Common myeloid progenitor, CD34-positive (primary cell): ENCODE results near the gene BNIP5.

Experiments
- CTCF ChIA-PET: fragments of 350-600 bp; sonication (Branson Sonifier 250); formaldehyde crosslinking; loops from one replicate; lab custom pipeline; 2021; ENCODE audit warnings: antibody characterized with exemption; lab: Charles Lee
- POLR2A ChIA-PET: fragments of 350-600 bp; sonication (Branson Sonifier 250); formaldehyde crosslinking; loops from one replicate; lab custom pipeline; 2021; ENCODE audit warnings: antibody characterized with exemption; lab: Charles Lee
- DNase-seq, 3 donors: peaks; one replicate each; pipeline versions ENCODE4 v3.0.0 to v3.0.0-alpha.2; 2013
- H3K27ac ChIP-seq, 2 experiments: 1 replicate in 1 of 2; 2 replicates in 1 of 2; pipeline ENCODE4 v1.7.0; 2013; ENCODE audit warnings: inconsistent platforms in 2 of 2, low read length in 2 of 2, mild to moderate bottlenecking in 2 of 2, low read depth in 1 of 2, moderate library complexity in 1 of 2; ENCODE audit not compliant: severe bottlenecking in 2 of 2, insufficient read depth in 1 of 2, poor library complexity in 1 of 2
- H3K27me3 ChIP-seq, 5 experiments: replicated peaks in 2 of 5; 1 replicate in 3 of 5; 2 replicates in 2 of 5; pipeline versions ENCODE4 v1.6.1 to v1.7.0; 2013; ENCODE audit warnings: low read length in 4 of 5, mild to moderate bottlenecking in 2 of 5, moderate library complexity in 2 of 5, inconsistent platforms in 1 of 5; ENCODE audit not compliant: insufficient read depth in 5 of 5, control insufficient read depth in 4 of 5
- H3K36me3 ChIP-seq, 4 experiments: 1 replicate in 2 of 4; 2 replicates in 2 of 4; pipeline versions ENCODE4 v1.6.1 to v1.7.0; 2013; ENCODE audit warnings: low read length in 3 of 4, control low read depth in 1 of 4, mild to moderate bottlenecking in 1 of 4; ENCODE audit not compliant: control insufficient read depth in 4 of 4, insufficient read depth in 4 of 4
- H3K4me1 ChIP-seq, 4 experiments: 1 replicate in 3 of 4; 2 replicates in 1 of 4; pipeline versions ENCODE4 v1.6.1 to v1.7.1; 2013; ENCODE audit warnings: low read length in 3 of 4, mild to moderate bottlenecking in 3 of 4, control low read depth in 1 of 4, inconsistent platforms in 1 of 4, moderate library complexity in 1 of 4; ENCODE audit not compliant: control insufficient read depth in 4 of 4, insufficient read depth in 4 of 4; ENCODE audit errors: control extremely low read depth in 1 of 4
- H3K4me3 ChIP-seq, 7 experiments: 1 replicate in 4 of 7; 2 replicates in 3 of 7; pipeline versions ENCODE4 v1.5.1 to v1.7.0; 2013; ENCODE audit warnings: mild to moderate bottlenecking in 7 of 7, low read length in 6 of 7, moderate library complexity in 6 of 7, inconsistent platforms in 2 of 7, low read depth in 2 of 7, control low read depth in 1 of 7; ENCODE audit not compliant: insufficient read depth in 4 of 7, control insufficient read depth in 1 of 7; ENCODE audit errors: extremely low read depth in 1 of 7
- H3K9me3 ChIP-seq, 5 experiments: 1 replicate in 4 of 5; 2 replicates in 1 of 5; pipeline versions ENCODE4 v1.6.1 to v1.7.1; 2013; ENCODE audit warnings: low read length in 4 of 5, mild to moderate bottlenecking in 2 of 5, inconsistent platforms in 1 of 5, low read depth in 1 of 5, moderate library complexity in 1 of 5; ENCODE audit not compliant: control insufficient read depth in 4 of 5, insufficient read depth in 2 of 5; ENCODE audit errors: control extremely low read depth in 1 of 5
- WGBS: methylation state at CpG from one replicate; pipeline ENCODE4 v1.1.5; 2013; ENCODE audit not compliant: insufficient coverage; 5-methylcytosine and 5-hydroxymethylcytosine counted together

Gene BNIP5

GRCh38 chr6:36309900-36310299, 26.8 kb downstream of the BNIP5 start:
- ChIA-PET POLR2A (no interaction called here), CTCF (interaction anchor here (1.1 to 11.8 kb wide), 6 partner anchors 9 to 52 kb away, joined by 3 to 99 read pairs (median 6); no protein-coding TSS in a partner anchor)
- no peak for DNase-seq
- no peaks in the 10 kb centered on the region for H3K9me3 ChIP-seq
- H3K27me3 ChIP-seq, result no peaks in the 10 kb centered on the region
- peaks cover 0 to 28% (median 19%) of the 10 kb centered on the region in 4 experiments for H3K4me1 ChIP-seq
- no peak overlapping the region for H3K27ac ChIP-seq
- WGBS, result 100% methylated on average over 2 of the region's 2 CpGs
- no peak overlapping the region for H3K4me3 ChIP-seq
- H3K36me3 ChIP-seq, result no peaks in the 10 kb centered on the region

GRCh38 chr6:36309203-36309602, 27.5 kb downstream of the BNIP5 start:
- POLR2A ChIA-PET, result no interaction called here

GRCh38 chr6:36308514-36308913, 28.2 kb downstream of the BNIP5 start:
- ChIA-PET POLR2A (no interaction called here), CTCF (interaction anchor here (1.1 to 11.8 kb wide), 3 partner anchors 12 to 53 kb away, joined by 3 to 99 read pairs (median 9); no protein-coding TSS in a partner anchor)
- DNase-seq, result no peak
- Histone ChIP-seq H3K4me1 (peaks cover 0 to 26% (median 18%) of the 10 kb centered on the region in 4 experiments), H3K27ac (no peak overlapping the region), H3K9me3 (no peaks in the 10 kb centered on the region), H3K4me3 (no peak overlapping the region), H3K27me3 (no peaks in the 10 kb centered on the region), H3K36me3 (no peaks in the 10 kb centered on the region)
- 100% methylated on average over 3 of the region's 5 CpGs for WGBS

More at GRCh38 chr6:36309203-36309602, 27.5 kb downstream of the BNIP5 start:
- no peak for DNase-seq
- no peaks in the 10 kb centered on the region for H3K36me3 ChIP-seq
- H3K27ac ChIP-seq, result no peak overlapping the region
- H3K4me3 ChIP-seq, result no peak overlapping the region
- H3K9me3 ChIP-seq, result no peaks in the 10 kb centered on the region
- WGBS, result 90% methylated on average over 4 of the region's 7 CpGs
- CTCF ChIA-PET, result interaction anchor here (1.1 to 11.8 kb wide), 6 partner anchors 8 to 52 kb away, joined by 3 to 99 read pairs (median 6); no protein-coding TSS in a partner anchor
- H3K4me1 ChIP-seq, result peaks cover 0 to 28% (median 19%) of the 10 kb centered on the region in 4 experiments
- H3K27me3 ChIP-seq, result no peaks in the 10 kb centered on the region

GRCh38 chr6:36306375-36306774, 30.3 kb downstream of the BNIP5 start:
- Histone ChIP-seq H3K9me3 (no peaks in the 10 kb centered on the region), H3K4me3 (peak overlapping the region in 1 of 7 experiments; percentile 26), H3K36me3 (no peaks in the 10 kb centered on the region), H3K27me3 (no peaks in the 10 kb centered on the region), H3K4me1 (peaks cover 0 to 12% (median 5%) of the 10 kb centered on the region in 4 experiments), H3K27ac (no peak overlapping the region)
- DNase-seq, result peak in 1 of 3 donors; percentile 37
- WGBS, result no CpG with 5 or more reads among the region's 7 CpGs
- CTCF ChIA-PET, result interaction anchor here (0.9 to 11.8 kb wide), 9 partner anchors 9 to 181 kb away, joined by 3 to 99 read pairs (median 4); no protein-coding TSS in a partner anchor
- POLR2A ChIA-PET, result no interaction called here

GRCh38 chr6:36305885-36306284, 30.8 kb downstream of the BNIP5 start:
- no peak for DNase-seq
- Histone ChIP-seq H3K4me1 (peaks cover 0 to 12% (median 5%) of the 10 kb centered on the region in 4 experiments), H3K27me3 (no peaks in the 10 kb centered on the region), H3K27ac (no peak overlapping the region), H3K9me3 (no peaks in the 10 kb centered on the region), H3K4me3 (peak overlapping the region in 1 of 7 experiments; percentile 26), H3K36me3 (no peaks in the 10 kb centered on the region)
- POLR2A ChIA-PET, result no interaction called here
- CTCF ChIA-PET, result interaction anchor here (0.7 to 11.8 kb wide), 7 partner anchors 9 to 56 kb away, joined by 3 to 99 read pairs (median 4); no protein-coding TSS in a partner anchor
- 85% methylated on average over 6 of the region's 11 CpGs for WGBS

GRCh38 chr6:36302227-36302976, 34.3 kb downstream of the BNIP5 start:
- 17% methylated on average over 10 of the region's 13 CpGs for WGBS
- ChIA-PET CTCF (interaction anchor here (0.7 to 11.8 kb wide), 17 partner anchors 8 to 177 kb away, joined by 3 to 99 read pairs (median 6); partner anchors contain the start of genes BNIP5 and PNPLA1), POLR2A (interaction anchor here (0.5 to 0.6 kb wide), 2 partner anchors 276 to 358 kb away, joined by 3 to 7 read pairs; no protein-coding TSS in a partner anchor)

More at GRCh38 chr6:36302227-36302976, 34.3 kb downstream of the BNIP5 start:
- H3K4me1 ChIP-seq, result peaks cover 0 to 10% (median 5%) of the 10 kb centered on the region in 4 experiments
- H3K9me3 ChIP-seq, result no peaks in the 10 kb centered on the region
- no peaks in the 10 kb centered on the region for H3K27me3 ChIP-seq
- H3K27ac ChIP-seq, result no peak overlapping the region
- DNase-seq, result peak; percentile 94 to 97 (median 97)
- H3K4me3 ChIP-seq, result no peak overlapping the region
- H3K36me3 ChIP-seq, result no peaks in the 10 kb centered on the region
